ENCODE measurements around the gene NELFB. TPM values are rescaled to one million over a fixed set of nuclear protein-coding genes. Genes with fewer than 3 reads are reported as not detected.

Gene NELFB
- total and polyA plus RNA-seq, 9 of the 15 experiments (the other 6 are each of a cell fraction or from before 2014, with no cell fraction given): 0.24 to 84.0 (median 29.7) TPM

GRCh38 chr9:137217276-137218211, 37.6 kb upstream of the NELFB start (continued):
- TF ChIP-seq KDM5B (IDR thresholded peaks at IDR 0.05; ENCODE audit: insufficient replicate concordance, low read depth, low read length) (peak; percentile 56), POLR2A (conservative IDR thresholded peaks at IDR 0.05) (peak; percentile 70), MAZ (CRISPR knock-in tag; conservative IDR thresholded peaks at IDR 0.05 in 1 of 2, IDR thresholded peaks at IDR 0.05 in 1 of 2) (peak; percentile 48 to 92; a peak in 2 of 4 replicates), EGR1 (conservative IDR thresholded peaks at IDR 0.05) (0 out of 2 replicates have a peak, but pooled peaks have one; percentile 25), HMGN3 (IDR thresholded peaks at IDR 0.05; ENCODE audit: borderline replicate concordance, extremely low read depth, insufficient read length, low read depth, low read length) (peak; percentile 52), HDAC1 (IDR thresholded peaks at IDR 0.05) (peak in 1 of 2 experiments; percentile 67; a peak in 2 of 4 replicates), TBP (optimal IDR thresholded peaks at IDR 0.05; ENCODE audit: low read depth, low read length) (peak; percentile 60), POLR2B (IDR thresholded peaks at IDR 0.05; ENCODE audit: low read depth, partially characterized antibody) (peak; percentile 66), OTX1 (CRISPR knock-in tag; IDR thresholded peaks at IDR 0.05) (no peak), GTF2B (IDR thresholded peaks at IDR 0.05; ENCODE audit: extremely low read depth, insufficient read length) (no peak), ZBTB7A (IDR thresholded peaks at IDR 0.05; ENCODE audit: borderline replicate concordance, control insufficient read depth, low read depth, low read length) (peak; percentile 94), POLR2G (IDR thresholded peaks at IDR 0.05; ENCODE audit: low read depth, low read length) (peak; percentile 82), JUND (IDR thresholded peaks at IDR 0.05; ENCODE audit: borderline replicate concordance, low read depth, low read length) (peak; percentile 21; the same call in 1 of the 2 replicates), JUND (tag; IDR thresholded peaks at IDR 0.05; ENCODE audit: borderline replicate concordance, low read depth, low read length) (no peak), KLF13 (tag; IDR thresholded peaks at IDR 0.05; ENCODE audit: borderline replicate concordance, low read depth) (peak; percentile 91), HLTF (IDR thresholded peaks at IDR 0.05) (no peak), MYC (IDR thresholded peaks at IDR 0.05; ENCODE audit: low read depth, low read length) (peak; percentile 37; the same call in 1 of the 2 replicates), MYC (CRISPR knock-in tag; IDR thresholded peaks at IDR 0.05; ENCODE audit: borderline replicate concordance, low read depth) (no peak), ZBTB11 (CRISPR knock-in tag; IDR thresholded peaks at IDR 0.05) (peak; percentile 44 to 96 (median 81); a peak in 4 of 6 replicates)
- TF ChIP-seq, protein P1, sequence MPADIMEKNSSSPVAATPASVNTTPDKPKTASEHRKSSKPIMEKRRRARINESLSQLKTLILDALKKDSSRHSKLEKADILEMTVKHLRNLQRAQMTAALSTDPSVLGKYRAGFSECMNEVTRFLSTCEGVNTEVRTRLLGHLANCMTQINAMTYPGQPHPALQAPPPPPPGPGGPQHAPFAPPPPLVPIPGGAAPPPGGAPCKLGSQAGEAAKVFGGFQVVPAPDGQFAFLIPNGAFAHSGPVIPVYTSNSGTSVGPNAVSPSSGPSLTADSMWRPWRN (IDR thresholded peaks at IDR 0.05; ENCODE audit: low read depth): no peak
- TF ChIP-seq, protein P2, sequence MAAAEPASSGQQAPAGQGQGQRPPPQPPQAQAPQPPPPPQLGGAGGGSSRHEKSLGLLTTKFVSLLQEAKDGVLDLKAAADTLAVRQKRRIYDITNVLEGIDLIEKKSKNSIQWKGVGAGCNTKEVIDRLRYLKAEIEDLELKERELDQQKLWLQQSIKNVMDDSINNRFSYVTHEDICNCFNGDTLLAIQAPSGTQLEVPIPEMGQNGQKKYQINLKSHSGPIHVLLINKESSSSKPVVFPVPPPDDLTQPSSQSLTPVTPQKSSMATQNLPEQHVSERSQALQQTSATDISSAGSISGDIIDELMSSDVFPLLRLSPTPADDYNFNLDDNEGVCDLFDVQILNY (CRISPR knock-in tag; IDR thresholded peaks at IDR 0.05): no peak
